Posterior cingulate gyrus (tissue), 11 donors: ENCODE measurements around the gene CADPS.

ENCODE experiments used
- DNase-seq, 10 donors: peaks; one replicate each; pipeline versions ENCODE4 v3.0.0 to v3.0.0-alpha.2; 2020 to 2021; ENCODE audit warnings: mixed read lengths in 3 of 10
- intact Hi-C: fragments of 100-400 bp; cut with DNase I; formaldehyde crosslinking; loops from one replicate; pipeline ENCODE4 v1.15.1; 2023

CADPS gene

DNA sequence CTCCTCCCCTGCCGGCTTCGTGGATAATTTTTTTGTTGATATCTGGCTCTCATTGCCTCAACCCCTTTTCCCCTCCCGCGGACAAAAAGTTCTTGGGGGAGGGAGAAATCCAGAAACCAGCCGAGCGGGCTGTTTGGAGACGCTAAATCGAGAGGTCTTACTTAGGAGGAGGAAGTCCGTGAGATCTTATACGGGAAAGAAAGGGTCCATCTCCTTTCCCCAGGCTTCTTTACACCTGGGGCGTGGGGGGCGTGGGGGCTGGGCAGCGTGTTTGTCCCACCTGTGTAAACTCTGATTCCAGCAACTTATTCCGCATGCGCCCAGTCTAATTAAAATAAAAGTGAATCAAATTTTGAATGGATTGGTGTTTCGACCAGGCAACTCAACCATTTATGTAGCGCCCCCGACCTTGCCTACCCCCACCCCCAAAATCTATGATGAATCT lies 364 bp upstream of the CADPS start:
- intact Hi-C loops = loop anchor here (10.0 kb wide), 1 partner anchor 211 kb away; no protein-coding TSS in a partner anchor
- DNase-seq = peak in 1 of 10 donors; percentile 70

DNA sequence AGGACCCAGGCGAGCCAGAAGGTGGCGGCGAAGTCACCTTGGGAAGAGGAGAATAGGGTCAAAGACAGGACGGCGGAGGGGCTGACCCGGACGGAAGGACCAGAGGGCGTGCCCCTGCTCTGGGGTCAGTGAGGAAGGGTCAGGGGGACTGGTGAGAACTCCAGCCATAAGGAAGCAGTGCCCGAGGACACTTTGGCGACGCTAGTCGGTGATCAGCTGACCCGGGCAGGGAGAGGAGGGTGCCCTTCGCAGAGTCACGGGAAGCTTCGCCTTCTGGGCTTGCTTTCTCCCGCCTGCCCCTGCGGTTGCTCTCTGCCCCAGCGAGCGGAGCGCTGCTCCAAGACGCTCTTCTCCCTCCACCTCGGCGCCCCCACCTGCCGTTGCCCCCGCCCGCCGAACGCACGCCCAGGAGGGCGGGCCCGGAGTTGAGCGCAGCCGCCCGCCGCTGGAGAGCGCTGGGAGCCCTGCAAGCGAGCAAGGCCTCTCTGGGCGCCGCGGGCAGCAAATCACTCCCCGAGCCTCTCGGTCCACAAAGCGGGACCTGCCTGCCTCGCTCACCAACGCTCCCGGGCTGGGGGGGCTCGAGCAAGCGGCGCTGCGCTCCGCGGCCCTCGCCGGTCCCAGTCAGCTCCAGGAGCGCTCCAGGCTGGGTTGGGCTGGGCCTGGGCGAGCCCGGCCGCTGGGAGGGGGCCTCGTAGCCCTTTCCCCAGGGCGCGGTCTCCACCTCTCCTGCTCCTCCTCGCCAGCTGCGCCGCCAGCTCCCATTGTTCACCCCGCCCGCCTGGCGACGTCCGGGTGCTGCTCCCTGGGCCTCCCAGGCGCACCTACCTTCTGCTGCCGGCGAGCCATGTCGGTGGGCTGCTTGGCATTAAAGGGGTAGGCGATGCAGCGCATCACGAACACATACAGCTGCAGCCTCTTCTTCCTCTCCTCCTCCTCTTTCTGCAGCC lies 1.2 kb downstream of the CADPS start:
- intact Hi-C loops = loop anchor here (5.0 to 10.0 kb wide), 2 partner anchors 209 to 318 kb away; no protein-coding TSS in a partner anchor
- peak; percentile 23 to 96 (median 72) for DNase-seq

DNA sequence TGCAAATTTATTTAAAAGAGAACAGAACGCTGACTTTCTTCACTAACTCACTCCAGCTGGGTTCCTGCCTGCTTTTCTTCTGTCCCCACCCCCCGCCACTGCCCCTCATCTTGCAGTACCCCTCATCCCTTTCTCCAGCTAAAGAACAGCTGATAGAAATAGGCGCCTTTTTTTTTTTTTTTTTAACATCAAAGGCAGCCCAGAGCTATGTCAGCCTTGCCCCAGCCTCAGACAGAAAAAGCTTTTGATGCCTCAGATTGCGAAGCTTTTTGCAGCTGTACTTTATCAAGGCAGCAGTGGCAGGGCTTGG lies 1.8 kb downstream of the CADPS start:
- intact Hi-C loops = loop anchor here (5.0 to 10.0 kb wide), 2 partner anchors 209 to 319 kb away; no protein-coding TSS in a partner anchor
- DNase-seq = no peak

- DNase-seq = no peak
- intact Hi-C loops = loop anchor here (5.0 to 10.0 kb wide), 2 partner anchors 208 to 320 kb away; no protein-coding TSS in a partner anchor
These were observed 2.9 kb downstream of the CADPS start for GRCh38 chr3:62872318-62872717.

- DNase-seq = no peak
- intact Hi-C loops = loop anchor here (5.0 to 10.0 kb wide), 2 partner anchors 206 to 322 kb away; no protein-coding TSS in a partner anchor
These were observed 4.9 kb downstream of the CADPS start for GRCh38 chr3:62870321-62870720.

GRCh38 chr3:62863648-62864047 lies 11.6 kb downstream of the CADPS start:
- no peak for DNase-seq
- intact Hi-C loops = no loop called here

DNA sequence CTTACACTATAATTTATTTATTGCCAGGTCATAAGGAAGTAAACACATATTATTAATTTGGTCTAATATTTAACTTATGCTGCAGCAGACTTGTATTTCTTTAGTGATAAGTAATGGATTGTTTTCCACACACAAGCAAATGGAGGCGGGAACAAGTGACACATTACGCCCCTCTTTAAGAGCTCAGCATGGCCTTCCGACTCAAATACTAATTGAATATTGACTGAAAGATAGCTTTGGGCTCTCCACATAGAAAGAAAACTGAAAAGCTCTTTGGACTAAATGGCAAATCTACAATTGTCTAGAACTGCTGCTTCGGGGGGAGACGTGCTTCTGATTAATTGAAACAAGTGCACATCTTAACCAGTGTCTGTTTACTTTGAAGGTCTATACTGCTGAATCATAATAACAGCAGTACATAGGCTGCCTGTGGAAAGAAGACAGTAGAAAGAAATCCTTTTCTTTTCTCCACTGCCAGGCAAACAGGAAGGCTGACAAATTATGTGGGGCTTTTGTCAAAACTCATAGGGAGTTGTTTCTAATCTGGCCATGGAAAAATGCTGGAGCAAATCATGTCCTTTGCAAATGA lies 15.9 kb downstream of the CADPS start:
- DNase-seq = no peak
- intact Hi-C loops = no loop called here

DNA sequence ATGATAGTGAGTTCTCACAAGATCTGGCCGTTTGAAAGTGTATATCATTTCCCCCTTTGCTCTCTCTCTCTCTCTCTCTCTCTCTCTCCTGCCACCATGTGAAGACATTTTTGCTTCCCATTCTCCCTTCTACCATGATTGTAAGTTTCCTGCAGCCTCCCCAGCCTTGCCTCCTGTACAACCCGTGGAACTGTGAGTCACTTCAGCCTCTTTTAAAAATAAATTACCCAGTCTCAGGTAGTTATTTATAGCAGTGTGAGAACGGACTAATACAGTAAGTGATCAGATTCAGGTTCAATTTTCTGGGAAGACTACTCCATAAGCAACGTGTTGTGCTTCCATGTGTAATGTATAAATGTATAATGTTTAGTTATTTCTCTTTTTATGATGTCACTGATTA lies 29.2 kb downstream of the CADPS start:
- intact Hi-C loops = no loop called here

GRCh38 chr3:62843508-62843907 lies 31.7 kb downstream of the CADPS start:
- DNase-seq = no peak
- intact Hi-C loops = no loop called here

More for the DNA sequence above, 29.2 kb downstream of the CADPS start:
- DNase-seq = no peak

DNA sequence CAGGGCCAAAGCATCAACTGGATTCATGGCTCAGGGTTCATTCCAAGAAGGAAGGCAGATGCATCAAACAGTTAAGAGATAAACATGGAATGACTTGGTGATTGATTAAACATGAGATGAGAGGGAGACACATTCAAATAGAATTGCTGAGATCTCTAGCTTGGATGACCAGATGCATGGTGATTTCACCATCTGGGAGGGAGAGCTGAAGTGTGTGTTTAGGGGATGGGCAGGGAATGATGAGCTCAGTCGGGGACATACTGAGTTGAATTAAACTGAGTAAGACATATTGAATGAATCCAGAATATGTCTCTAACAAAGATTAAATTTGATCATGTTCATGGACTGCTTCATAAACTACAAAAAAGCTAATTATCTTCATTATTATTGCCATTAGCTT lies 35.5 kb downstream of the CADPS start:
- no peak for DNase-seq
- intact Hi-C loops = no loop called here

DNA sequence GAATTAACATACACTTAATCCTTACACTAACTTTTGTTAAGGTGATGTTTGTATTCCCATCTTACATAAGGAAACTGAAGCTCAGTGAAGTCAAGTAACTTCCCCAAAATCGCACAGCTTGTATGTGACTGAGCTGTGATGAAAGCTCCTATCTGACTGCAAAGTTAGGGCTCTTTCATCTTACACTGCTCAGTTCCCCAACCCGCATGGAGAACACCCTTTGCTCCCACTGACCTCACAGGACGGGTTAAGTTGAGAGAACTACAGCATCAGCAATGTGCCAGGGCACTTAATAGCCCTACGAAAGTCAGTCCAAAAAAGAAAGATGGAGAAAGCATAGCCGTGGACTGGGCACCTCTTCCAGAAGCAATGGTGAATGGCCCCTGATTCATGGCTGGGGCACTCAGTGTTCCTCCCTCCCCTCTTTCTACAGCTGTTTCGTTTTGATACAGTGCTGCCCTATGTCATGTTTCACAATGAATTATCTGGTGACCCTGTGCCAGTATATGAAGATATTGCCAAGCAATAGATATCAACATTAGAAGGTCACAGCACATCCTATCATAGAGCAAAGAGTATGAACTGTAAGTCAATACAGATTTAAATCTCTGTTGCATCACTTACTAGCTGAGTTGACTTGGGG lies 38.0 kb downstream of the CADPS start:
- no peak for DNase-seq
- intact Hi-C loops = no loop called here

- DNase-seq = no peak
- intact Hi-C loops = no loop called here
These were observed 39.5 kb downstream of the CADPS start for GRCh38 chr3:62835554-62836236.

GRCh38 chr3:62833538-62833937 lies 41.7 kb downstream of the CADPS start:
- DNase-seq = no peak
- intact Hi-C loops = no loop called here

DNA sequence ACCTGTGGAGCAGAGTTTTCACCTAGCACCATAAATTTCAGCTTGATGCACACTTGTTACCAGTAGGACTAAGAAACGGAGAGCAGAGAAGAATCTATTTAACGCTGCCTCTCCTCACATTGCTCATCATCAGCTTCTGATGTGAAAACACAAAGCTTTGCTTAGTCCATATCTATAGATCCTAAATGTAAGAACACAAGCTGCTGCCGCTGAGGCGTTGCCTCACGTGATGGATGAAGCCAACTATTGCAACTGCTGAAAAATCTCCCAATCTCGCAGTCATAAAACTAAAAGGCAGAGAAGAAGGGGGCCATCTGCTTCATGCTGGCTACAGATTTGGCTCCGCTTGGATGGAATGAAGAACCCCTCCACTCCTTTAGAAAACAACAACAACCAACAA lies 42.7 kb downstream of the CADPS start:
- DNase-seq = peak in 3 of 10 donors; percentile 8 to 71 (median 54)
- intact Hi-C loops = no loop called here

GRCh38 chr3:62830727-62831322 lies 44.4 kb downstream of the CADPS start:
- intact Hi-C loops = no loop called here

GRCh38 chr3:62827550-62827949 lies 47.7 kb downstream of the CADPS start:
- intact Hi-C loops = no loop called here
- no peak for DNase-seq

More at GRCh38 chr3:62830727-62831322, 44.4 kb downstream of the CADPS start:
- no peak for DNase-seq

DNA sequence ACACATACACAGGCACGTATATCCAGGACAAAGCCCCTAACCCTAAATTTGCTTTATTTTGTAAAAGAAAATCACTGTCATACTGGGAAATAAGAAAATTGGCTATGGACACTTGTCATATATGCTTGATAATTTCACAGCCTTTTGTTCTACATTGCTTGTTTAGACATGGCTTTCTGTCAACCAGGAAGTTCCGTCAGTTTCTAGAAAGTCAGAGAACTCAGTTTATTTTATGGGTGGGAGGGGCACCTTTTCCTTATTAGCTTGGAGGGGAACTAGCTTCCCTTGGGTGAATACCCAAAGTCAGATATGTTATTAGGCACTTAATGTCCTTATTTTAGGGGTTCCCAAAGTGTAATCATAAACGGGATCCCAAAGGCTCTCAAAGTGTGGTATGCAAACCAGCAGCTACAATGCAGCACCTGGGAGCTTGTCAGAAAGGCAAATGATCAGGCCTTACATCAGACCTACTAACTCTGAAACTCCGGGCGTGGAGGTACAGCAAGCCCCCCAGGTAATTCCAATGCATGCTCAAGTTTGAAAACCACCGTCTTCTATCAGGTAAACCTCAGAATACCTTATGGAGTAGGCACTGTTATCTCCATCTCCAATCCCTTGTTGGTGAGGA lies 50.1 kb downstream of the CADPS start:
- intact Hi-C loops = no loop called here
- no peak for DNase-seq

- intact Hi-C loops = no loop called here
- DNase-seq = no peak
These were observed 51.7 kb downstream of the CADPS start for GRCh38 chr3:62823461-62824050.

GRCh38 chr3:62822905-62823304 lies 52.3 kb downstream of the CADPS start:
- intact Hi-C loops = no loop called here
- no peak for DNase-seq
